HG03045 (cell line): ENCODE results near the gene MSRB1.

Experiments
- ATAC-seq: cut with Tn5 transposase; IDR thresholded peaks from one replicate; pipeline ENCODE4 v1.9.1; 2021; ENCODE audit warnings: mild to moderate bottlenecking, moderate library complexity; ENCODE audit not compliant: unreplicated experiment

The MSRB1 gene

GRCh38 chr16:1918351-1919326 is 24.4 kb downstream of the MSRB1 start, which contains the start of gene HS3ST6:
HS3ST6 (minus strand) TSS chr16:1918415; CDS start chr16:1918323, 92 bp downstream.
- no peak for ATAC-seq

- ATAC-seq: no peak
Observed at GRCh38 chr16:1917665-1918350, 25.2 kb downstream of the MSRB1 start.

- ATAC-seq: no peak
Observed at GRCh38 chr16:1917056-1917664, 25.8 kb downstream of the MSRB1 start.

DNA sequence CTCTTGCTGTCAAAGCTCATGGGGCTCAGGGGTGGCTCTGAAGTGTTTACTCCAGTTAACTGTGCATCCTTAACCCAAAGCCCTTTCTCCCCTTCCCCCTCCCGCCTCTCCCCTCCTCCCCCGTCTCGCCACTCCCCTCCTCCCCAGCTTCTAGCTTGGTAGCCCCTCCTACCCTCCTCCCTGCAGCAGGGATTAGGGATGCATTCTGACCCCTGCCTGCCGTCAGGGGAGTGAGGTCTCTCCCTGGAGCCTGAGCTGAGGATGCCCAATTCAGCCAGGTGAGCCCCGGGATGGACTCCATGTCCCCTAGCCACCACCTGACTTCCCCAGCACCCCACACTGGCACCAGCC is 26.4 kb downstream of the MSRB1 start:
- ATAC-seq: no peak

DNA sequence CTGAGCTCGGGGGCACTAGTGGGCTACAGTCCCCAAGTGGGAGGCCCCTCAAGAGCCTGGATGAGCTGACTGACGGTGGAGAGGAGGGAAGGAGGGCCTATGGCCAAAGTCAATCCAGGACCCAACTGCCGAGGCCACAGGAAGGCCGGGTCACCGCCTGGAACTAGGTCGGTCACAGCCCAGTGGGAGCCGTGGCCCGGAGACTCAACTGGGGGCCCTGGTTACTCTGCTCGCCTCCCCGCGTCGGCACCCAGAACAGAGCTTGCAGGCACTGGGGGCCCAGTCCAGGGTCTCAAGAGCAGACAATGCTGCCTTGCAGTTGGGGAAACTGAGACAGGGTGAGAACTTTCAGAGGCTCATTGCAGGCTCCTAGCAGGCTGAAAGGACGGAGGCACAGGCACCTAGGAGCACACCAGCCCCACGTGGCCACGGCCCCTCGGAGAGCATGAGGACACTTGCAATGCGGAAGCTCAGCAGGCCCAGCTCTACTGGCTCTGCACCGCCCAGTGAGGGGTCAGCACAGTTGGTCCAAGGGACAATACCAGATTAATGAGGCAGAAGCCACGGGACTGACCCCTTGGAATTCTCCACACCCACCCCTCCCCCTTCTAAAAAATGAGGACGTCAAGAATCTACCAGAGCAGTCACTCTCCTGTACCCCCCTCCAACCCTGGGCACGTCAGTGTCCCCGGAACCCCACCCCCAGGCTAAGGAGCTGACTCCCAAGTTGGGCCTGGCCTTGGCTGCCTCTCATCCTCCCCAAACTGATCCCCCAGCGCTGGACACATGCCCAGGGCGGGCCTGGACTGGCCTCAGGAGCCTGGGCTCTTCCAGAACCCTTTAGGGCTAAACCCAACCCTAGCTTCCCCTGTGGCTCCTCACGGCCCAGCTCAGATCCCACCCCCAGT is 27.0 kb downstream of the MSRB1 start:
- no peak for ATAC-seq

GRCh38 chr16:1914988-1915387 is 28.0 kb downstream of the MSRB1 start:
- ATAC-seq: no peak

DNA sequence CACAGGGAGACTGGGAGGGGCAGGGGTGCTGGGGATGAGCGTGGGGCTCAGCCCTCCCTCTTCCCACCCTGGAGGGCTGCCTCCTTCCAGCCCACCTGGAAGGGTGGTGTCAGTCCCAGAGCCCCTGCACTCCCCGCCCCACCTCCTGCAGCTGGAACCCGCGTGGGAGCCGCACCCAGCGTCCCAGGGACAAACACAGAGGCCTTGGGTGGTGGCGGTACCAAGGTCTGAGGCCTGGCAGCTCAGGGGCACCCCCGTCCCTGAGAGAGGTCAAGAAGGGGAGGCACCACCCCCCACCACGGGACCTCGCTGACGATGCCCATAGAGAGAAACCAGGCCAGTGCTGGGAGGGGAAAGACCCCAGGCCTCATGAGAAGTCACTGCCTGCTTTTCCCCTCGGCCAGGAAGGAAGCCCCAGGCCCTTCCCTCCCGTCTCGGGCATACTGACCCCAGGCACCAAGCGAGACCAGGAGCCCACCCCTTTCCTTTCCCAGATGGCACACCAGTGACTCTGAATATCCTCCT is 28.9 kb downstream of the MSRB1 start:
- no peak for ATAC-seq

GRCh38 chr16:1913327-1914083 is 29.5 kb downstream of the MSRB1 start:
- no peak for ATAC-seq

GRCh38 chr16:1912215-1912543 is 30.8 kb downstream of the MSRB1 start:
- no peak for ATAC-seq

DNA sequence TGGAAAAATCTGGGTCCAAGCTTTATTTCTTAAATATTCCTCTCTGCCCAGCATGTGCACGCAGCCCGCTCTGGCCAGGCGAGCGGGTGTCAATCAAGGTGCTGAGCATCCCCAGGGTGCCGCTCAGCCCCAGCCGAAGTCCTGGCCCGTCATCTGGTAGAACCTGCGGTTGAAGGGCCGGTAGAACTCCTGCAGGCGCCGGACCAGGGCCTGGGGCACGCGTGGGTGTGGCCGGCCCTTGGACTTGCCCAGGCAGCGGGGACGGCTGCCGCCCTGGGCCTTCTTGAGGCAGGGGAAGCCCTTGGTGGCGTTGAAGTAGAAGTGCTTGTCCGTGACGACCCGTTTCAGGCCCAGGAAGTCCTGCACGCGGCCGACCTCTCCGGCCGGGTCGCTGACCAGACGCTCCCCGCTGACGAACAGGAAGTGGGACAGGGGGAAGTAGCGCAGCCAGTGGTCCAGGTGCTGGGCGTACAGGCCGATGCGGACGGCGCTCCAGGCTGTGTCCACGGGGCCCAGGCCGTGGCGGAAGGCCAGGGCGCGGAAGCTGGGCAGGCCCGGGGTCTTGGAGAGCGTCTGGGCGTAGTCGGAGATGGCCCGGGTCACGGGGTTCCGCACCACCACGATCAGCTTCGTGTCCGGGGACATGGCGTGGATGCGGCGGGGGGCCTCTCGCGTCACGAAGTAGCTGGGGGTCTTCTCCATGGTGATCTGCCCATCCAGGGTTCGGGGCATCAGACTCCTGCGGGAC is 31.4 kb downstream of the MSRB1 start:
- ATAC-seq: no peak

DNA sequence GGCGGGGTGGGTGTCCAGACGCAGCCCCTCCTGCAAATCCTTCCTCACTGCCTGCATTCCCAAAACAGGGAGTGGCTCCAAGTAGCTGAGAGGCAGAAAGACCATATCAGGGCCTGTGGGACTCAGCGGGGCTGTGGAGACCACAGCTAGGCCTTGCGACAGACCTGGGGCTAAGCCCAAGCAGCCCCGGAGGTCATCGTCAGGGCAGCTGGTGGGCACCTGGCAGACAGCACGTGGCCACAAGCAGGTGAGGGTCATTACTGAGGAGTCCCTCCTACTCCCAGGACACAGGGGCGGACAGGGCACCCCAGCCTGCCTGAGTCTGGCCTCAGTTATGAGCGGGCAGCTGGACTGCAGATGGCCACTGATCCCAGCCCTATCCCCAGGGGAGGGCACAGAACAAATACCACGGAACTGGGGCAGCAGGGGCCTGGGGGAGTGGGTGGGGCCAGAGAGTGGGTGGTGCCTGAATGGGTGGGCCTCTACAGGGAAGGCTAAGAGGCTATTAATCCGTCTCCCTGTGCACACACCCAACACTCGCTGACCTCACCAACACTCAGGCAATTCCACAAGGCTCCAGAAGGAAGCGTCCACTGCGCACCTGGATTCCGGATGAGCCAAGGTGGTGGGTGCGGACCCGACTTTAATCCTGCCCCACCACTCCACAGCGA is 33.3 kb downstream of the MSRB1 start:
- ATAC-seq: no peak

DNA sequence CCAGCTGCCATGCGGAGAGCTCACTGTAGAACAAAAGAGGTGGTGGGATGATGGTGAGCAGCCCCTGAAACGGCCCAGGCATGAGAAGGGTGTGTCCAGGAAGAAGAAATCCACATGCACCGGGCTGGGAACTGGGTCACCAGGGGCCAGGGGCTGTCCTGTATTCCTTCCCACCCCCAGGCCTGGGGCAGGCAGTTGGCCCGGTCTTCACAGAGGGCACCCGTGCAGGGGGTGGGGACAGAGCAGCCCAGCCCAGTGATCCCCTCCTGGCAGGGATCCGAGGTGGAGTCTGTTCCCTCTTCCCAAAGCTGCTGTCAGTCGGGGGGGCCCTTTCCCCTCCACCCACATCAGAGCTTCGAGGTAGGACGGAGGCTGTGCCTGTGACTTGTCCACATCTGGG is 34.0 kb downstream of the MSRB1 start:
- no peak for ATAC-seq

DNA sequence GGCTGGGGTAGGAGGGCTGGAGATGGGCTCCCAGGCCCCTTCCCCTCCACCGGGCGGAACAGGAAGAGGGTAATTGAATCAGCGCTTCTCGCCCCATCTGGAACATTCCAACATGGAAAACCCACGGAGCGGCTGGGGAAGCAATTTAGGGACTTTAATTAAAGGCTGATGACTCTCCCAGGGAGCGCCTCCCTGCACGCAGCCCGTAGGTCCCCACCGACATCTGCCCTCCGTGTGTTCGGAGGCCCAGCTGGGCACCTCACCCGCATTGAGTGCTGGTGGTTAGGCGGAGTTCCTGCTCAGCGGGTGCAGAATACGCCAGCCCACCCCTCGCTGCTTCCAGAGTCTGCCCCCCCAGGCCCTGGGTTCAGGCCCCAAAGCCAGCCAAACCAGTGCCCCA is 34.8 kb downstream of the MSRB1 start:
- ATAC-seq: no peak

GRCh38 chr16:1907226-1907860 is 35.7 kb downstream of the MSRB1 start:
- no peak for ATAC-seq

- ATAC-seq: no peak
Observed at GRCh38 chr16:1906846-1907165, 36.2 kb downstream of the MSRB1 start.

- no peak for ATAC-seq
Observed at GRCh38 chr16:1906055-1906845, 36.7 kb downstream of the MSRB1 start.
